ENCODE measurements around the gene ARF1.

DNA sequence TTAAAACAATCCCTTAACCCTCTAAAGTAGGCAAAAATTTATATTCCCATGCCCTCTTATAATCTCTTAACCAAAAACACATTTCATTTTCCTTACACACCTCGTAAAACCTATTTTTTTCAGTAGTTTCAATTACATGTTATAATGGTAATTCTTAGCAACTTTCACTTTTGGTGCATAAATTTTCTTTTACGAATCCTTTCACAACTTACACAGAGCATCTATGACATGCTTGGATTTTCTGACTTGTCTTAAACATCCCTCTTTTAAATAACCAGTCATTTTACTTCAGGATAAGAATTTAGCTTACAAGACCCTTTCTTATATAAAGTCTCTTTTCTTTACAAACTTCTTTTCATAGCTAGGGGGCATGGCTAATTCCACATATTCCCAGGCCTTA, 35.5 kb downstream of the ARF1 start:
- TF ChIP-seq, protein P1, sequence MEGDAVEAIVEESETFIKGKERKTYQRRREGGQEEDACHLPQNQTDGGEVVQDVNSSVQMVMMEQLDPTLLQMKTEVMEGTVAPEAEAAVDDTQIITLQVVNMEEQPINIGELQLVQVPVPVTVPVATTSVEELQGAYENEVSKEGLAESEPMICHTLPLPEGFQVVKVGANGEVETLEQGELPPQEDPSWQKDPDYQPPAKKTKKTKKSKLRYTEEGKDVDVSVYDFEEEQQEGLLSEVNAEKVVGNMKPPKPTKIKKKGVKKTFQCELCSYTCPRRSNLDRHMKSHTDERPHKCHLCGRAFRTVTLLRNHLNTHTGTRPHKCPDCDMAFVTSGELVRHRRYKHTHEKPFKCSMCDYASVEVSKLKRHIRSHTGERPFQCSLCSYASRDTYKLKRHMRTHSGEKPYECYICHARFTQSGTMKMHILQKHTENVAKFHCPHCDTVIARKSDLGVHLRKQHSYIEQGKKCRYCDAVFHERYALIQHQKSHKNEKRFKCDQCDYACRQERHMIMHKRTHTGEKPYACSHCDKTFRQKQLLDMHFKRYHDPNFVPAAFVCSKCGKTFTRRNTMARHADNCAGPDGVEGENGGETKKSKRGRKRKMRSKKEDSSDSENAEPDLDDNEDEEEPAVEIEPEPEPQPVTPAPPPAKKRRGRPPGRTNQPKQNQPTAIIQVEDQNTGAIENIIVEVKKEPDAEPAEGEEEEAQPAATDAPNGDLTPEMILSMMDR (IDR thresholded peaks at IDR 0.05) = no peak
- no peak for TF ChIP-seq POLR2A (IDR thresholded peaks at IDR 0.05)
